Adipose tissue (tissue), 3 donors: ENCODE results near the gene NRF1. TPM values are rescaled to one million over a fixed set of nuclear protein-coding genes. Genes with fewer than 3 reads are reported as not detected.
"Not testable (repeated sequence)": the region's sequence is repeated elsewhere in the genome, so short reads cannot be mapped to it uniquely, and the experiment has no call there.

Experiments used
- H3K27ac ChIP-seq: one replicate; pipeline ENCODE4 v1.5.1; 2013; ENCODE audit warnings: low read depth, low read length
- WGBS, 3 donors: extraction: QIAGEN DNeasy Blood & Tissue Kit; methylation state at CpG; one replicate each; pipeline ENCODE4 v1.1.7; 2013; 5-methylcytosine and 5-hydroxymethylcytosine counted together
- polyA plus RNA-seq, 3 donors: library from polyadenylated mRNA; stranded (reverse); fragments of 200-250 nt; gene quantifications; one replicate each; pipeline ENCODE4 v1.2.3, GENCODE V29; 2013
- donor health status: healthy with polysubstance abuse.
- donor health status: Bipolar disorder and iron deficiency.
- donor health status: healthy.

The NRF1 gene
- polyA plus RNA-seq, 3 donors: 4.4 to 7.2 (median 7.0) TPM

DNA sequence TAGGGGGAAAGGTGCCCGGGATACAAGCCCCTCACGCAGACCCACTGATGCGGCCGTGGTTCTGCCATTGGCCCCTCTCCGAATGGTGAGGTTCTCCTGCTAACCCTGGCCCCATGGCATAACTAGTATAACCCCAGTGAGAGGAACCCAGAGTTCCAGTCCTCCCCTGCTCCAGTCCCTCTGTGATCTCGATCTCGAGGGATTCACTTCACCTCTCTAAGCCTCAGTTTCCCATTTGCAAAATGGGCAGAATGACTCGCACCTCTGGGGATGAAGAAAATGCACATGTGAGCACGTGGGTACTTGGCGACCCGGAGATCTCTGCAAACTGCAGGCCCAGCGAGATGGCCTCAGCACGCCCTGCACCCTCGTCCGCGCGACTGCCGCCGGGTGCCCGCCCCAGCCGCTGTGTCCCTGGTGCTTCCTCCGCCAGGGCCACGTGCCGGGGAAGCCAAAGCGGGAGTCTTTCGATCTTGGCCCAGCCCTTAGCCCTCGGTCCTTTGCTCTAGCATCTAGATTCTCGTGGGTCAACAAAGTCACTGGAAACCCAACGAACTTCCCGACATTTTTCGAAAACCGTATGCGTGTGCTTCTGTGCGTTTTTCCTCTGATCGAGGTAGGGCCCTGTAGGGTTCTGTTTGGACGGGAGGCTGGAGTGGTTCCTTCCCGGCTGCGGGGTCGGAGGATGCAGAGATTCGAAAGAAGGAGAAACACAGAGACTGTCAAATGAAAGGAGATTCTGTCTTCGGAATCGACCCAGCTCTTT is 171.5 kb downstream of the NRF1 start:
- no peak overlapping the region for H3K27ac ChIP-seq
- 6 to 26% (median 6%) methylated on average over 42 of the region's 42 CpGs for WGBS, 3 donors

DNA sequence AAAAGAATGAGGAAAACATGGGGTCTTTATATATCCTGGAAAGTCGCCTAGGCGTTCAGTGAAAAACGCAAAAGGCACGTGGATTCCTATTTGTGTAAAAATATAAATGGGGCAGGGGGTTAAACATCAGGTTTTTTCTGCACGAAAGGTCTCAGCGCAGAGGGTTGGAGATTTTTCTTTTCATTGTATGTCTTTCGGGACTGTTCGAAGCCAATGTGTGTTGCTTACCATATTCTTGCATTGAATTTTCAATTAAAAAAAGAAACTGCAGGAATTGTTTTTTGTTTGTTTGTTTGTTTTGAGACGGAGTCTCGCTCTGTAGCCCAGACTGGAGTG is 172.0 kb downstream of the NRF1 start:
- 12 to 29% (median 13%) methylated on average over 10 of the region's 10 CpGs for WGBS, 3 donors
- H3K27ac ChIP-seq: no peak overlapping the region

DNA sequence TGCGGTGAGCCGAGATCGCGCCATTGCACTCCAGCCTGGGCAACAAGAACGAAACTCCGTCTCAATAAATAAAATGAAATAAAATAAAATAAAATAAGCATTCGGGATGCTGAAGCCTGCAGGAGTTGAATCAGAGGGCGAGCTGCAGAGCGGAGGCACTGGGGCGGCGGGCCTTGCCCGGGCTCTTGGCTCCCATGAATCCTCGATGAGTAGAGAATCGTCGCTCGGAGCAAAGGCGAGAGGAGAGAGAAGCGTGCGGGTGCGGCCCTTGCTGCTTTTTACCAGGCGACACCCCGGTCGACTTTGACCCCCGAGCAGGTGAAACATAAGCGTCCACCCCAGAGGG is 172.9 kb downstream of the NRF1 start:
- 18 to 33% (median 20%) methylated on average over 25 of the region's 25 CpGs for WGBS, 3 donors
- no peak overlapping the region for H3K27ac ChIP-seq

DNA sequence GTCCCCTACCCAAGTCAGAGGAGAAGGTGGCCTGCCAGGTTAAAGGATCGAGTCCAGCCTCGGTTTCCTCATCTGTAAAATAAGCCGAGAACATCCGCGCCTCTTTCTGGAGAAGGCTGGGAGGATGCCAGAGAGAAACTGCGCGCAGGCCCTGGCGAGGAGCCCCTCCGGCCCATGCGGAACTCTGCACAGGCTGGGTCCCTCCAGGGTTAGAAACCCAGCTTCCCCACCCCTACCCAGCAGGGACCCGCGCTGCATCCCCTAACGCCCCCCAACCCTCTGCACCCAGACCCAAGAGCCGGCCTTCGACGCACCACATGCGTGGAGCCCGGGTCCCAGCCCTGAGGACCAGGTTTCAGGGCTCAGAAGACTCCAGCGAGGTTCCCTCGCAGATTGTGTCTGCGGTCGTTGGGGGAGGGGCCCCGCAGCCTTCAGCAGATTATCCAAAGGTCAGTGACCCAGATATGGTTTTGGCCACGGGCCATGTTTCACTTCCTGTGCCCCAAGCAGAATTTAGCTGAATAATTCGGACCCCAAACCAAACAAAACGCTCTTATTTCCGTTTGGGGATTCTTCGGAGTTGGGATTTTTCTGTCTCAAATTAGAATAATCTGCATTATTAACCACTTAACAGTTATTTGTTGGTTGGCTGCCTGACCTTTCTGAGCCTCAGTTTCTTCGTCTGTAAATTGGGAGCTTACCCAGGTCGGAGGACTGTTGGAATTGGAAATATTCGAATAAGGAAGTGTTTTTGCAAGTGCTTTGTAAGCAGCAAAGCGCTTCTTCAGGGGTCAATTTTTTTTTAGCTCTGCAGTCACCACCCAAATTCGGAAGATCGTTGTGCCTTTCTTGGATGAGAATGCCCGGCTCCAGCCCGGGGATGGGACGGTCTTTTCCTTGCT is 173.5 kb downstream of the NRF1 start:
- WGBS, 3 donors: 5 to 13% (median 5%) methylated on average over 37 of the region's 37 CpGs
- no peak overlapping the region for H3K27ac ChIP-seq

DNA sequence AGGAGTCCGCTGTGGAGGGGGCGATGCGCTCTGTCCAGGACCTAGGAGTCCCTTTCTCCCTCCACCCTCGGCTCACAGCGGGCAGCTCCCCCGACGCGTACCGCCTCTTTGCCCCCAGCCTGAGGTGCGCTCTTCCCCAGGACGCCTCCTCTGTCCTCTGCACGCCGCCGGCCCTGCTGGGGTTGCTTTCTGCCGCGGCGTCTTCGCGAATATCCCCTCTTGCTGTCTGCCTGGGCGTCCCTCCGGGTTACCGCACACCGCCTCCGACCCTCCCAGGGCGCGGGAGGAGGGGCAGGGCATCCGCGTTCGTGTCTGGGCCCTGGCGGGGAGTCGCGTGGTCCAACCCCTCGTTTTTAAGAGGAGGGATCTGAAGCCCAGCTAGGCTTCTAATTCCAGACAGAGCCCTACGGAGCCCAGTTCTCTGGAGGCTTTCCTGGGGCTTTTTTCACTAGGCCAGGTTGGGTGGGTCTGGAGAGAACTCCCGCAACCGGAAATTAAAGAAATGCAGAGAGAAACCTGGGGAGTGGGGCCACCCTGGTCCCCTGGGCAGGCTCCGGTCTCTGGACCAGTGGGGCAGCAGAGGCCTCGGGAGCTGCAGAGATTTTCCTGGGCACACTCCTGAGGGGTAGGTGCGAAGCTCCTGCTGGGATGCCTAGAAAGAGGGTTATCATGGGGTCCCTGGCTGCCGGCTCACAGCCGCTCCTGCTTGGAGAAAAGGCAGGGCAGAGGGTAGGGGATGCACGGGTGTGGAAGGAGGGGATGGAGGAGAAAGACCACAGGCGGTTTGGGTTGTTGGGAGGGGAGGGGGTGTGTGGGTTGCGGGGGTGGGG is 174.4 kb downstream of the NRF1 start:
- H3K27ac ChIP-seq: no peak overlapping the region
- 7 to 25% (median 9%) methylated on average over 44 of the region's 44 CpGs for WGBS, 3 donors

DNA sequence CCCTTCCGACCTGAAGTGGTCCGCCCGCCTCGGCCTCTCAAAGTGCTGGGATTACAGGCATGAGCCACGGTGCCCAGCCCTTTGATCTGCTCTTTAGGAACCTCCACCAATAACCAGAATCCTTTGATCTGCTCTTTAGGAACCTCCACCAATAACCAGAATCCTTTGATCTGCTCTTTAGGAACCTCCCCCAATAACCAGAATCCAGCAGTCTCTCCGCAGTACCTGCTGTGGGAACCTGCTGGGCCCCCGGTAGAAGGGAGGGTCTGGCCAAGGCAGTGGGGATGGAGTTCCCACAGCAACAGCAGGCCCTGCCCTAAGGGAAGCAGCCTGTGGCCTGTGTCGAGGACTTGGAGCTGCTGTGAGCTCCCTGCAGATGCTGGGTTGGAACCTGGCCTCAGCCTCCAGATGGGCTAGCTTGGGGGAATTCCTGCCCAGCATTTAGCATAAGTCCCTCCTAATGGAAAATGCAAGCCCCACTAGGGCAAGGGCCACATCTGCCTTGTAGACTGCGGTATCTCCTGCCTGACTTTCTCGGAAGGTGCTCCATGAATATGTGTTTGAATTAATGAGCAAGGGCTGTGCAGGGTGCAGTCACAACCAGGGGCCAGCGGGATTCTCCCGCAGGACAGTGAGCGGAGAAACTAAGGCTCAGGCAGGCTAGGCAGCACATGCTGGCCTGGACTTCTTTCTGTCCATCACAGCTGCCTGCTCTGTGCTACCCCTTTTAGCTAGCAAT is 175.5 kb downstream of the NRF1 start:
- no peak overlapping the region for H3K27ac ChIP-seq
- WGBS, 3 donors: 55 to 65% (median 60%) methylated on average over 13 of the region's 13 CpGs

DNA sequence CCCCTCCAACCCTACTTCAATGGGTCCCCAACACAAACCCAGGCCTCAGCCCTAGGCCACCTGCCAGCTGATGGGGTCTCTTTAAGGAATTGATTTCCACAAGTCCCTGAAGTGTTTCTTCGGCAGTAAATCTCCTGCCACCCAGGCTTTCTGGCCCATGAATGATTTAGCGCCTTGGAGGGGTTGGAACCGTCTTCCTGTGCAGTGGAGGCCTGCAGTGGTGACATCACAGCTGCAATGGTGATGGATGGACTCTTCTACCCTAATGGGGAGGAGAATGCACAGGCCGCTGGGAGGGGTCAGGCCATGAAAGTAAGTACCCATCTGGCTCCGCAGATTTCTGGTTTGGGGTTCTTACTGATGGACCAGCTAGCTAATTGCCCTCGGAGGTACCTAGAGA is 177.5 kb downstream of the NRF1 start:
- no peak overlapping the region for H3K27ac ChIP-seq
- WGBS, 3 donors: 84 to 95% (median 93%) methylated on average over 6 of the region's 6 CpGs

DNA sequence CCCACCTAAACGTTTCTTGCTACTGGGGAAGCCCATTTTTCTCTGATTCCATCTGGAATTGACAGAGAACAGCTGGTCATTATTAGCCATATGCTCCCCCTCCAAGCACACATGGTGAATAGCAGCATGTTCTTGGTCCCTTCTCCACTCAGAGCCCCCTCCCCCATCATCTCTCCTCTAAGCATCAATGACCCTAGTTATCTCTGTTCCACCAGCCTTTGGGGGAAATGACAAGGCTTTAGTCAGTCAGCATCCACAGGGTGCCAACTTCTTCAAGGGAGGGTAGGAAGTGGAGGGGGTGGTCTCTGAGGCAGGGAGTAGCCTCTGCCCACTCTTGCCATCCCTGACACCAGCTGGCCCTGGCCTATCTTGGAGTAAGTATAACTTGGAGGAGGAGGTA is 178.1 kb downstream of the NRF1 start:
- no peak overlapping the region for H3K27ac ChIP-seq
- WGBS, 3 donors: 20 to 50% (median 42%) methylated on average over 1 of the region's 1 CpG

DNA sequence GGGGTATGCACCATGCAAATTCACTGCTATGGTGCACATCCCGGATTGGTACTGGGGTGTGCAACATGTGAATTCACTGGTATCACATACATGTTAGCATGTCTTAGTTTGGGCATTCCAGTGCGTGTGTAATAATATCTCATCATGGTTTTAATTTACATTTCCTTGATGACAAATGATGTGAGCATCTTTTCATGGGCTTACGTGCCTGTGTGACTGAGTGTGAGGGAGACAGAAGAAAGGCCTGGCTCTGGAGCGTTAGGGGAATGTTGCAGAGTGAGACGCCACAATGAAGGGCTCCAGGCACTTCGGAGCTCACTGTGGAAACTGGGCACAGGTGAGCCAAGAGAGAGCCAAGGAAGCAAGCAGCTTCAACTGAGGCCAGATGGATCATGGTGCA is 178.6 kb downstream of the NRF1 start:
- no peak overlapping the region for H3K27ac ChIP-seq

DNA sequence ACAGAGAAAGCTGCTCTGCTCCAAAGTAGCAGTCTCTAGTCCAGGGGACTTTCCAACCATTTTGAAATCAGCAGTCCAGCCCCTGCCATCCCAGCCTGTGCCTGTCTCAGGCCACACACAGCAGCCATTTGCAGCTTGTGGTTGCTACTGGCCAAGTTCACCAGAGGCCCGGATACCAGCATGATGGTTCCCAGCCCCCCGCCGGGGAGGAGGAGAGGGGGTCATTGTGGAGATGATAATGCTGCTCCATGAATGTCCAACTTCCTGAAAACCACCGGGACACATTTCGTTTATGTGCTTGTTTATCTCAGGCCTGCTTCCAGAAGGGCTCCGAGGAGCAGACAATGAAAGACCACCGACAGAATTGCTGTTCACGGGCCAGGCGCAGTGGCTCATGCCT is 181.2 kb downstream of the NRF1 start:
- 68 to 79% (median 73%) methylated on average over 9 of the region's 9 CpGs for WGBS, 3 donors
- H3K27ac ChIP-seq: no peak overlapping the region

More for the DNA sequence above, 178.6 kb downstream of the NRF1 start:
- 80 to 91% (median 80%) methylated on average over 6 of the region's 6 CpGs for WGBS, 3 donors

DNA sequence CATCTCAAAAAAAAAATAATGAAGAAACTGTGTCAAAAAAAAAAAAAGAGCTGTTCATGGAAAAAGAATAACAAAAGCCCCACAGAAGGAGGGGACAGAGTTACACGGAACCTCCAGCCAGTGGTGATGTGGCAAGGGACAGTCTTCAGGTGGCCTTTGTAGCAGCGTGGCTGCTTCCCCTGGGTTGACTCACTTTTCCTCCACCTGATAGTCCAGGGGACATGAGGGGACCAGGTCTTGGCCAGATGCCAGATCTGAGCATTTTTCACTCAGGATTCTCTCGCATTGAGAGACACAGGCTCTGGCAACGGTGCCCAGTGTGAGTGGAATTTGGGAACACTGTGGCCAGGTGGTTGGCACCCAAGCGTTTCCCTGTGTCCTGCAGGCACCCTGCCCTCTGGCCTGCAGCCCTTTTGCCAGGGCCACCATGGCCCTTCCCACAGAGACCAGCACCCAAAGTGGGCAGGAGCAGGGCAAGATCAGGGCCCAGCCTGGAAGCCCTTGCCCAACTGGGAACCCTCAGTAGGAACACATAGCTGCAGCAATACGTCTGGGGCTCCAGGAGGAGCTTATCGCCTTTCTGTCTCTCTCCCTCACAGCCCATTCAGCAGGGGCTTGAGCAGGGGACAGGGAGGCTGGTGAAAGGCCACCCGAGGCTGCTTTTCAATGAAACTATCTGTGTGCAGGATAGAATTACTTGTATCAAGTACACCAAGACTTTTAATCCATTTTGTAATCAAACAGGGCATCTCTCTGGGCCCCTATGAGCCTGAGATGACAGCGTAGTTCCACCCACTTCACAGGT is 182.2 kb downstream of the NRF1 start:
- WGBS, 3 donors: 77 to 82% (median 80%) methylated on average over 9 of the region's 9 CpGs
- no peak overlapping the region for H3K27ac ChIP-seq

DNA sequence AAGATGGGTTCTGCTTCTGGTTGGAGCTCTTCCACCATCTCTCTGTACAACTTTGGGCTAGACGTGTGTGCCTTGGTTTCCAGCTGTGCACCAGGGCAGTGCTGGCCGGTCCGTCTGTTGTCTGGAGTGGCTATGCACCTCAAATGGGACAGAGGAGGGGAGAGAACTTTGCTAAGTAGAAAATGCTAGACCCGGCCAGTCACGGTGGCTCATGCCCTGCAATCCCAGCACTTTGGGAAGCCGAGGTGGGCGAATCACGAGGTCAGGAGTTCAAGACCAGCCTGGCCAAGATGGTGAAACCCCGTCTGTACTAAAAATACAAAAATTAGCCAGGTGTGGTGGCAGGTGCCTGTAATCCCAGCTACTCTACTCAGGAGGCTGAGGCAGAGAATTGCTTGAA is 182.9 kb downstream of the NRF1 start:
- not testable (repeated sequence) for H3K27ac ChIP-seq
- 93 to 95% (median 94%) methylated on average over 9 of the region's 9 CpGs for WGBS, 3 donors

DNA sequence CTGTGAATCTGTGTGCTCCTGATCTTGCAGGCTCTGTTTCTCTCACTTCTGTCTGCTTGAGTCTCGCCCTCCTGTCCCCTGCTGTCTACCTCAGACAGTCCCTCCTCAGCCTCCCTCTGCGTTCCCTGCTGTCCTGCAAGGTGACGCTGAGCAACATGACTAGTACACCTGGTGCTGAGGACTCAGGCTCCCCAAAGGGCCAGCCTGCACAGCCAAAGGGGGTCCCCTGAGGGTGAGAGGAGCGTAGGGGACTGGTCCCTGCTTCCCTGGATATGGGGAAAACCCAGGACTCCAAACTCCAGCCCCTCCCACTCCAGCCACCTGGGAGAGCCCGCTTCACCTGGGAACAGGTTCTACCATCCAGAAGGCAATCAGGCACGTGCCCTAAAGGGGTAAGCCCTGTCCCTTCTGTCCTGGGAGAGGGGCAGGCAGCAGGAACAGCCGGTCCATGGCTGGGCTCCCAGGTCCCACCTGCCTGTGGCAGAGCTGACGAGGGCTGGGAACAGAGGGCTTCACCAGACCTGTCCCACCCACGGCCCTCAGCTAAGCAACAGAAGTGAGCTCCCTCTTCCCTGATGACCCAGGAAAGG is 184.8 kb downstream of the NRF1 start:
- WGBS, 3 donors: 91 to 92% (median 92%) methylated on average over 9 of the region's 9 CpGs
- no peak overlapping the region for H3K27ac ChIP-seq

DNA sequence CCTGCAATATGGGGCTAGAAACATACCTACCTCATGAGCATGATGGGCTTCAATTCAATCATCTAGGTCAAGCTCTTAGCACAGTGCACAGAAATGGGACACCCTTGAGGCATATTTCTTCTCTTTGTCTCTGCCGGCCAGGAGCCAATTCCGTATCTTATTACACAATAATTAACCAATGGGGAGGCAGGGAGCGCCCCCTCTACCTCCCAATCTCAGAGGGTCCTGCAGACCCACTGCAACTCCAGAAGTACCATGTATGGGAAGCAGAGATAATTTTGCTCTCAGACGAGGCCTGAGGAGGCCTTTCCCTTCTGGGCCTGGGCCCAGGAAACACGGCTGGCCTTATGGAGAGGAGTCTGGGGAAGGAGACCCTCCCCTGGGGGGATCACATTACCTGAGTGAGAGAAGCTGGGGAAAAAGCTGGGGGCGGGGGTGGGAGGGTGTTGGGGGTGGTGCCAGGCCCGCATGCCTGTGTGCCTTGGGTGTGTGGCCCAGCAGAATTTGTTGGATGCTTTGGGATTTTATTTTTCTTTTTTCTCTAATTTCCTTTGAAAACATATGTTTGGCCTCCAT is 185.8 kb downstream of the NRF1 start:
- 65 to 74% (median 69%) methylated on average over 7 of the region's 7 CpGs for WGBS, 3 donors
- no peak overlapping the region for H3K27ac ChIP-seq

DNA sequence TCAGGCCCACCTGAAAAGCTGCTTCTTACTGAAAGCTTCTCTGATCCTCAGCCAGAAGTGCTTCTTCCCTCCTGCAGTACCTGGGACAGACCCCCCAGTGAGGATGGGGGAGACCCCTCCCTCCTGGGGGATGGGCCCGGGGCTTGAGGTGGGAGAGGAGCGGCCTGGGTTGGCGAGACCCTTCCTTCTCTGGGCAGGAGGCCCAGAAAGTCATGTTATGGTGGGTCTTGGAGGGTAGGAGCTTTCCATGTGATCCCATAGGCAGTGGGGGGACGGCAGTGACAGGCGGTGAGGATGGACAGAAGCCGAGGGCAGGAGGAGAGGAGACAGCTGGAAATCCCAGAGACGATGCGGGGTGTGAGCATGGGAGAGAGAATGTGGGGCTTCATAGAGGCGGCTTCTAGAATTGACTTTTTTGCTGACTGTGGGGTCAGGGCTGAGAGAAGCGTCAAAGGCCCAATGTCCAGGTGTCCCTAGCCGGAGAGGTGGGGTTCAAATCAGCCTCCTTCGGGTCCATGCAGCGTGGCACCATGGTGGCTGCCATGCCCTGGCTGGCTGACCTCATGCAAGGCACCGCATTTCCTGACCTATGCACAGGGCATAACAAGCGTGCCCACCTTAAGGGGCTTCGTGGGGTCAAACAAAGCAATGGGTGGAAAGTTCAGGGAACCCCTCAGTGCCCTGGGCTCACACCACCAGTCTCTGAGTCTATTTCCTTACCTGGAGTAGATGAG is 187.3 kb downstream of the NRF1 start:
- no peak overlapping the region for H3K27ac ChIP-seq
- WGBS, 3 donors: 90 to 92% (median 91%) methylated on average over 16 of the region's 16 CpGs

DNA sequence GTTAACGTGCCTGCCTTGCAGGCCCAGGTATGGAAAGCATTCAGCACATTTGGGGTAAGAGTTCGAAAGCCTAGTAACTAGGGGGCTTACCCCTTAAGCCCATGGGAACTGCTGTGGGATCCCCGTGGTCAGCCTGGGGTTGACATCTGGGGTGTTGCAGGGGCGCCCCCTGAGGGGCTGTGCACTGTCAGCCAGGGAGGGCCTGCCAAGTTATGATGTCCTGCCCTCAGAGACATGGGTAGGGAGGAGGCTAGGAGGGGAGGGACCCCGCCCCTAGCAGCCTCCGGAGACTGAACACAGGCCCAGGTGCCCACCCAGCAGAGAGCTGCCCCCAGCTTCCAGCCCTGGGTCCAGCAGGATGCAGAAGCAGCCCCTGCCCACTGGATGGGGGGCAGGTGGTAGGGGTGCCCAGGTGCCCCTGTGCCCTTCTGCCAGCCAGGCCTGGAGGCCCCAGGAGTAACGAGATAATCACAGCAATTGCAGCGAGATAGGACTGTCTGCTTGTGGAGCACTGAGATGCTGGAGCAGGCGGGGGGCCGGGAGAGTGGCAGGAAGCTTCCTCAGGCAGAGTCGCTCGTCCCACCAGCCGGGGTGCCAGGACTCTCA is 187.9 kb downstream of the NRF1 start:
- WGBS, 3 donors: 85% methylated on average over 13 of the region's 13 CpGs

More for the DNA sequence above, 187.9 kb downstream of the NRF1 start:
- H3K27ac ChIP-seq: no peak overlapping the region
